ENCODE measurements around the gene MYO3B. TPM values are rescaled to one million over a fixed set of nuclear protein-coding genes. Genes with fewer than 3 reads are reported as not detected.

The MYO3B gene
- total RNA-seq, 2 donors from 2014 or later: 2.0 to 4.7 TPM

DNA sequence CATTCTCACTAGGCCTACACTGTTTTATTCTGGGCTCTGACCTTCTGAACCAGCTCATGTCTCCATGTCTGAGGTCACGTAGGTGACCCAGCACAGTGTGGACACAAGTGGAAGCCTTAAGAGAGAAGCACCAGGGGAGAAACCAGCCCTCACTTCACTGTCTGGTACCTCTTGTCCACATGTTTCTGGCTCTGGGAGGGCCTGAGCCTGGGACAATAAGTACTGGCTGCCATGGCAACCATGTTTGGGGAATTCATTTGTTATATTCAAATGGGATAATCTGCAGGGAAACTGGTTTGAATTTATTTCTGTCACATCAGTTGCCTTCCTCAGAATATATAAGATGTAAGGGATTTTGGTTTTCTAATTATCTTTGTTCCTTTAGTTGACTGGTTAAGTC, 23.3 kb downstream of the MYO3B start:
- no peak for ATAC-seq
- H3K9me3 ChIP-seq: no peaks in the 10 kb centered on the region
- intact Hi-C loops (cut with DNase I): no loop called here
- no peaks in the 10 kb centered on the region for H3K27me3 ChIP-seq
- H3K4me3 ChIP-seq: no peak overlapping the region
- no peak for TF ChIP-seq POLR2A (IDR thresholded peaks at IDR 0.05)
- no peak for TF ChIP-seq CTCF (IDR thresholded peaks at IDR 0.05)
- H3K27ac ChIP-seq: no peak overlapping the region
- WGBS, 2 donors: 78 to 92% methylated on average over 1 of the region's 1 CpG
- no peaks in the 10 kb centered on the region for H3K36me3 ChIP-seq (replicated peaks in 1 of 2; ENCODE audit: insufficient read depth in 1 of 2, low read depth in 2 of 2)
- peaks cover 4% of the 10 kb centered on the region for H3K4me1 ChIP-seq
- DNase-seq: no peak

DNA sequence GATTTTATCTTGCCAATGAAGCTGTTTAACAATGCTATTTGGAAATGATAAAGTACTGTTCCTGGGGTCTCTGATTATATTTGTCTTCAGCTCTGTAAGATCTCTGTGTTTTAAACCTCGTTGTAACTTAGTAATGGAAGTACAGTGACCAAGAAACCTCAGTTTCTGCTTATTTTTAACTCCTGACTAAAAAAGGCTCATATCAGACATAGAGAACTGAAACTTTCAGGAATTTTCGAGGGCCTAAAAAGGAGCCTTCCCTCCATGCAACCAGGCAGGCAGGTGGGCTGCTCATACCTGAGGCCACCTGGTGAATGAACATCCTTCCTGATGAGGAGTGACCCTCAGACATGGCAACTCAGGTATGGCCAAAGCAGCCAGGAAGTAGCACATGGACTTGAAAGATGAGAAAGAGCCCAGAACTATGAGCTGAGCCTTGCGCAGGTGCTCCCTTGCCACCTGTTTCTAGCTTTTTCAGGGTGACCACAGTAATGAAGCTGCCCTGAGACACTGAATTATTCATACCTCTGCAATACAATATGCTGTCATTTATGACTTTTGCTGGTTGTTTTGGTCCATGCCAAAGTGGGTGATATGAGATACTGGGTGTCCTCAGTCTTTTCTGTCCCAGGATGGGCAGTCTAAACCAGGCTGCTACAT, 23.9 kb downstream of the MYO3B start:
- 72 to 79% methylated on average over 3 of the region's 3 CpGs for WGBS, 2 donors
- intact Hi-C loops (cut with DNase I): no loop called here
- no peak for DNase-seq
- H3K4me1 ChIP-seq: peaks cover 4% of the 10 kb centered on the region
- TF ChIP-seq CTCF (IDR thresholded peaks at IDR 0.05): no peak
- no peak for TF ChIP-seq POLR2A (IDR thresholded peaks at IDR 0.05)
- ATAC-seq: no peak
- H3K9me3 ChIP-seq: no peaks in the 10 kb centered on the region
- H3K4me3 ChIP-seq: no peak overlapping the region
- H3K27me3 ChIP-seq: no peaks in the 10 kb centered on the region
- H3K27ac ChIP-seq: no peak overlapping the region
- H3K36me3 ChIP-seq (replicated peaks in 1 of 2; ENCODE audit: insufficient read depth in 1 of 2, low read depth in 2 of 2): no peaks in the 10 kb centered on the region

DNA sequence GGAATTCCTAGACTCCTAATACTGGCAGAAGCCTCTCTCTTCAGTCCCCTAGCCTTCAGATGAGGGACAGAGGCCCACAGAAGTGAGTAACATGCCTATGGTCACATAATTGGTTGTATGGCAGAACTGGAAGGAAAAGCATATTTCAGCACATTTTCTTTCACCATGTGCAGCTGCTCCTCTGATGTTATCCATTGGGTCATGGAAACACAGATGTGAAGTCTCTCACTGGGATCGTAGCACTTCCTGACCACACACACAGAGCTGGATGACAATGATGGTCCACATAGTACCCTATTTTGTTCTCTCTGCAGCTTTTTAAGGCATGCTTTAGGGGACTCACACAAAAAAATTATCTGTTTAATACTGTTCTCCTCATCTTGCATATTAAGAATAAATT, 24.5 kb downstream of the MYO3B start:
- no peaks in the 10 kb centered on the region for H3K27me3 ChIP-seq
- WGBS, 2 donors: 38 to 40% methylated on average over 1 of the region's 1 CpG
- ATAC-seq (no peak), DNase-seq (no peak)
- TF ChIP-seq POLR2A (IDR thresholded peaks at IDR 0.05) (no peak), CTCF (IDR thresholded peaks at IDR 0.05) (no peak)
- no peak overlapping the region for H3K4me3 ChIP-seq
- H3K27ac ChIP-seq: no peak overlapping the region
- peaks cover 4% of the 10 kb centered on the region for H3K4me1 ChIP-seq
- intact Hi-C loops (cut with DNase I): no loop called here
- H3K36me3 ChIP-seq (replicated peaks in 1 of 2; ENCODE audit: insufficient read depth in 1 of 2, low read depth in 2 of 2): no peaks in the 10 kb centered on the region
- no peaks in the 10 kb centered on the region for H3K9me3 ChIP-seq

DNA sequence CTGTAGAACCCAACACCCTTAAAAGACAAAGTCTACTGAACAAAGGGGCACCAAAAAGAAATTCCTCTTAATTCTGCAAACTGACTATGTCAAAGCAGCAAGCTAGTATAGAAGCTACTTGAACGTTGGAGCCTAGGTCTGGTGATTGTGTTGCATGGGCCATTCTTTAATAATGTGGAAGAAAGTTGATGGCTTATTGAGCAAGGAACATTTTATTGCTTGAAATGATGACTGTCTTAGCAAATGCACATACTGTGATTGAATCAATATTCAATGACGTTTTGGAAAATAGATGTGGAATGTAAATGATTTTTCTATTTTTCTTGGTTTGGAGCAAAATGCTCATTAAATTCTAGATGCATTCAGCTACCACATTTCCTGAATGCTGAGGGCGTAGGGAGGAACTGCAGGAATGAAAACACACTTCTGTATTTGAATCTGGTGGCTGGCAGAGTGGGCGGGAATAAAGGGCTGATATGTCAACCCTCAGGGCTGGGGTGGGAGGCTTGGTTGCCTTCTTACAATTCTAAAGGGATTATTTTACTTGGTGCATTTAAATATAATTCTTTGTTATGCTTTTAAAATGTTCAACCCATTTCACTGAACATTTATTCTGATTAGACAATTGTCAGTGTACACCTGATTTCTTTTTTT, 26.5 kb downstream of the MYO3B start:
- TF ChIP-seq POLR2A (IDR thresholded peaks at IDR 0.05): no peak
- TF ChIP-seq CTCF (IDR thresholded peaks at IDR 0.05): no peak
- no peak overlapping the region for H3K4me3 ChIP-seq
- 61 to 65% methylated on average over 4 of the region's 4 CpGs for WGBS, 2 donors
- no peak for ATAC-seq
- peaks cover 0 to 6% (median 0%) of the 10 kb centered on the region in 3 donors for H3K9me3 ChIP-seq
- no peaks in the 10 kb centered on the region for H3K27me3 ChIP-seq
- H3K4me1 ChIP-seq: peaks cover 4% of the 10 kb centered on the region
- H3K27ac ChIP-seq: no peak overlapping the region
- no peaks in the 10 kb centered on the region for H3K36me3 ChIP-seq (replicated peaks in 1 of 2; ENCODE audit: insufficient read depth in 1 of 2, low read depth in 2 of 2)
- intact Hi-C loops (cut with DNase I): no loop called here
- no peak for DNase-seq

GRCh38 chr2:170206246-170206645, 28.3 kb downstream of the MYO3B start:
- Histone ChIP-seq H3K9me3 (peaks cover 0 to 6% (median 0%) of the 10 kb centered on the region in 3 donors), H3K4me3 (no peak overlapping the region), H3K27ac (no peak overlapping the region), H3K4me1 (peaks cover 4% of the 10 kb centered on the region), H3K36me3 (replicated peaks in 1 of 2; ENCODE audit: insufficient read depth in 1 of 2, low read depth in 2 of 2) (no peaks in the 10 kb centered on the region), H3K27me3 (no peaks in the 10 kb centered on the region)
- TF ChIP-seq POLR2A (IDR thresholded peaks at IDR 0.05) (no peak), CTCF (IDR thresholded peaks at IDR 0.05) (no peak)
- WGBS, 2 donors: 15 to 46% methylated on average over 1 of the region's 1 CpG
- intact Hi-C loops (cut with DNase I): no loop called here
- ATAC-seq (no peak), DNase-seq (no peak)

All from body of pancreas (tissue), 4 donors.